PFSK-1 (cell line): ENCODE measurements around the gene ST6GALNAC2.

Source experiments
- FOXP2 ChIP-seq: optimal IDR thresholded peaks from 2 replicates; pipeline ENCODE3; 2011; ENCODE audit warnings: borderline replicate concordance, control low read depth, inconsistent platforms; ENCODE audit not compliant: insufficient read depth; ENCODE audit errors: extremely low read length, extremely low read depth
- POLR2AphosphoS5 ChIP-seq: IDR thresholded peaks from 2 replicates; pipeline ENCODE4 v1.6.1; 2012; ENCODE audit warnings: low read depth, mild to moderate bottlenecking, control low read depth, low read length, moderate library complexity
- SIN3A ChIP-seq: IDR thresholded peaks from 2 replicates; pipeline ENCODE4 v1.6.1; 2012; ENCODE audit warnings: mild to moderate bottlenecking, low read length, moderate library complexity, borderline replicate concordance; ENCODE audit not compliant: insufficient read depth
- TAF1 ChIP-seq: IDR thresholded peaks from 2 replicates; pipeline ENCODE4 v1.6.1; 2012; ENCODE audit warnings: low read length, control low read depth, borderline replicate concordance; ENCODE audit not compliant: insufficient read depth
- TF ChIP-seq, protein P1 (sequence below), 2 experiments: IDR thresholded peaks; 2 replicates each; pipeline versions ENCODE4 v1.6.1 to v1.8.0; 2011 to 2012; ENCODE audit warnings: low read depth in 2 of 2, low read length in 2 of 2, control low read depth in 1 of 2, inconsistent platforms in 1 of 2, mild to moderate bottlenecking in 1 of 2, moderate library complexity in 1 of 2; ENCODE audit not compliant: insufficient read depth in 1 of 2

The ST6GALNAC2 gene

DNA sequence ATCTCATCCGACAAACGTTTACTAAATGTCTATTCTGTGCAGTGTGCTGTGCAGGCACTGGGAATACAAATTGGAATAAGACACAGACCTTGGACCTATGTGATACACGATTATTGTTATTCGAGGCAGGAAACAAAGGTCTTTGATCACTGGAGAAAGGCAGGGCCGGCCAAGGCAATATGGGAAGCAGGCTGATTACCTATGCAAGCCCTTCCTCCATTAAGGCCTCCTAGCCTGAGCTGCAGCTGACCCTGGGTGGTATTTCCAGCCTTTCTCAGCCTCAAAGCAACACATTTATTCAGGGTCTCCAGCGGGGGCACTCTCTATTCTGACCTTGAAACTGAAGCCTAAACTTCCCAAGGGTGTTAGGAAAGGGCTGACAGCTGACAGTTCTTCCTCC lies 44.5 kb upstream of the ST6GALNAC2 start:
- TF ChIP-seq POLR2AphosphoS5 (no peak), TAF1 (no peak), SIN3A (no peak), FOXP2 (no peak)
- TF ChIP-seq, protein P1, sequence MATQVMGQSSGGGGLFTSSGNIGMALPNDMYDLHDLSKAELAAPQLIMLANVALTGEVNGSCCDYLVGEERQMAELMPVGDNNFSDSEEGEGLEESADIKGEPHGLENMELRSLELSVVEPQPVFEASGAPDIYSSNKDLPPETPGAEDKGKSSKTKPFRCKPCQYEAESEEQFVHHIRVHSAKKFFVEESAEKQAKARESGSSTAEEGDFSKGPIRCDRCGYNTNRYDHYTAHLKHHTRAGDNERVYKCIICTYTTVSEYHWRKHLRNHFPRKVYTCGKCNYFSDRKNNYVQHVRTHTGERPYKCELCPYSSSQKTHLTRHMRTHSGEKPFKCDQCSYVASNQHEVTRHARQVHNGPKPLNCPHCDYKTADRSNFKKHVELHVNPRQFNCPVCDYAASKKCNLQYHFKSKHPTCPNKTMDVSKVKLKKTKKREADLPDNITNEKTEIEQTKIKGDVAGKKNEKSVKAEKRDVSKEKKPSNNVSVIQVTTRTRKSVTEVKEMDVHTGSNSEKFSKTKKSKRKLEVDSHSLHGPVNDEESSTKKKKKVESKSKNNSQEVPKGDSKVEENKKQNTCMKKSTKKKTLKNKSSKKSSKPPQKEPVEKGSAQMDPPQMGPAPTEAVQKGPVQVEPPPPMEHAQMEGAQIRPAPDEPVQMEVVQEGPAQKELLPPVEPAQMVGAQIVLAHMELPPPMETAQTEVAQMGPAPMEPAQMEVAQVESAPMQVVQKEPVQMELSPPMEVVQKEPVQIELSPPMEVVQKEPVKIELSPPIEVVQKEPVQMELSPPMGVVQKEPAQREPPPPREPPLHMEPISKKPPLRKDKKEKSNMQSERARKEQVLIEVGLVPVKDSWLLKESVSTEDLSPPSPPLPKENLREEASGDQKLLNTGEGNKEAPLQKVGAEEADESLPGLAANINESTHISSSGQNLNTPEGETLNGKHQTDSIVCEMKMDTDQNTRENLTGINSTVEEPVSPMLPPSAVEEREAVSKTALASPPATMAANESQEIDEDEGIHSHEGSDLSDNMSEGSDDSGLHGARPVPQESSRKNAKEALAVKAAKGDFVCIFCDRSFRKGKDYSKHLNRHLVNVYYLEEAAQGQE (IDR thresholded peaks at IDR 0.05; ENCODE audit: insufficient read depth in 1 of 2, low read depth in 2 of 2, low read length in 2 of 2): no peak

DNA sequence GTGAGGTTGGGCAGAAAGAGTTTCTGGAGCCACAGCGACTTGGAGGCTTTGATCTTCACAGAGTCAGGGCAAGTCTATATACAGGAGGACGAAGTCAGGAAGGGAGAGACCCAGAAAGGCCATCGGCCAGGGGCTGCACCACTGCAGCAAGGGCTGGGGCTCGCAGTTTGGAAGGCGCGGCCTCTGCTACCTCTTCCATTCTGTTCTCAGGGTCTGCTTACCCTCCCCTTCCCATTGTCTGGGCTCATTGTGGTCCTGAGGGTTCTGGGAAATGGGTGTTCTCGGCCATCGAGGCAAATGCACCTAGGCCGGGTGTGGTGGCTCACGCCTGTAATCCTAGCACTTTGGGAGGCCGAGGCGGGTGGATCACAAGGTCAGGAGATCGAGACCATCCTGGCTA lies 41.9 kb upstream of the ST6GALNAC2 start:
- TF ChIP-seq, protein P1 (IDR thresholded peaks at IDR 0.05; ENCODE audit: insufficient read depth in 1 of 2, low read depth in 2 of 2, low read length in 2 of 2): no peak
- TF ChIP-seq FOXP2: no peak
- TF ChIP-seq SIN3A: no peak
- TF ChIP-seq TAF1: no peak
- no peak for TF ChIP-seq POLR2AphosphoS5

DNA sequence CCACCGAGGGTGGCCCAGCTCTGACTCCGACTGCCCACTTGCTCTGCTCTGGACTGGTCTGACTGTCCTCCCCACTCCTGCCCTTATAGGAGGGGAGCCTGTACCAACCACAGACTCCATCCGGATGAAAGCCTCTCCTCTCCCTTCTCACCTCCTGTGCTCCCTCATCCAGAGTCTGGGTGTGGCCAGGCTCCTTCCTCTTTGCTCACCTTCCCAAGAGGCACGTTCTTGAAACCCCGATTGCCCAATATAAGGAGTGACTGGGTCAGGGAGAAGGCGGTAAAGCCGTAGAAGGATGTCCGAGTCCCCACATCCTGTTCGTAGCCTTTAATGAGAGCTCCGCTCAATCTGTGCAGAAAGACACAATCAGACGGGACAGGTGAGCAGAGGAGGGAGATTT lies 40.8 kb upstream of the ST6GALNAC2 start:
- TF ChIP-seq TAF1 (no peak), FOXP2 (no peak), POLR2AphosphoS5 (no peak)
- TF ChIP-seq, protein P1 (IDR thresholded peaks at IDR 0.05; ENCODE audit: insufficient read depth in 1 of 2, low read depth in 2 of 2, low read length in 2 of 2): no peak

DNA sequence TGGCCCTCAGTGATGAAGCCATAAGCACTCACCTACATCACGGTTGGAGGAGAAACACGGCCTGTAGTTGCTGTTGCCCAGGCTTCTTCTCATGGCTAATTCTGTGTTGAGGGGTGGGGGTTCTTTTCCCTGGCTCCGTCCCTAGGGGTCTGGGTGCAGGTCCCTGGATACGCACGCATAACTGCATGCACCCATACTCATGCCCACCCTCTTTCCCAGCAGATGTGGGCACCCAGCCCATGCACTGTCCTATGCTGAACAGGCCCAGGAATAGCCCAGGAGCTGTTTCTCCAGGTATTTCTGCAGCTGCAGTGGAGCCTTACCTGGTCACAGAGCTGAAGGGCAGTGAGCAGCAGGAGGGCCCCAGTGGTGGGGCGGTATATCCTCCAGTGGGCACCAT lies 39.8 kb upstream of the ST6GALNAC2 start:
- no peak for TF ChIP-seq FOXP2
- no peak for TF ChIP-seq TAF1
- TF ChIP-seq, protein P1 (IDR thresholded peaks at IDR 0.05; ENCODE audit: insufficient read depth in 1 of 2, low read depth in 2 of 2, low read length in 2 of 2): no peak
- TF ChIP-seq SIN3A: no peak
- TF ChIP-seq POLR2AphosphoS5: no peak
